Cardiac fibroblast (primary cell): ENCODE measurements around the gene PCAT6.

Source experiments
- DNase-seq, 2 donors: peaks; one replicate each; pipeline versions ENCODE4 v3.0.0 to v3.0.0-alpha.2; 2010; ENCODE audit warnings: low read depth in 2 of 2
- H3K4me3 ChIP-seq, 2 donors: replicated peaks in 1 of 2; 1 replicate in 1 of 2; 2 replicates in 1 of 2; pipeline ENCODE4 v1.5.1; 2011; ENCODE audit warnings: low read depth in 2 of 2, low read length in 2 of 2, mild to moderate bottlenecking in 2 of 2, moderate library complexity in 1 of 2
- CTCF ChIP-seq: IDR thresholded peaks from one replicate; pipeline ENCODE4 v1.5.1; 2011; ENCODE audit warnings: low read depth, mild to moderate bottlenecking, low read length, inconsistent platforms

Gene PCAT6

GRCh38 chr1:202848191-202848542 is 37.4 kb downstream of the PCAT6 start:
- no peak overlapping the region for H3K4me3 ChIP-seq
- DNase-seq, result no peak
- TF ChIP-seq CTCF, result no peak

DNA sequence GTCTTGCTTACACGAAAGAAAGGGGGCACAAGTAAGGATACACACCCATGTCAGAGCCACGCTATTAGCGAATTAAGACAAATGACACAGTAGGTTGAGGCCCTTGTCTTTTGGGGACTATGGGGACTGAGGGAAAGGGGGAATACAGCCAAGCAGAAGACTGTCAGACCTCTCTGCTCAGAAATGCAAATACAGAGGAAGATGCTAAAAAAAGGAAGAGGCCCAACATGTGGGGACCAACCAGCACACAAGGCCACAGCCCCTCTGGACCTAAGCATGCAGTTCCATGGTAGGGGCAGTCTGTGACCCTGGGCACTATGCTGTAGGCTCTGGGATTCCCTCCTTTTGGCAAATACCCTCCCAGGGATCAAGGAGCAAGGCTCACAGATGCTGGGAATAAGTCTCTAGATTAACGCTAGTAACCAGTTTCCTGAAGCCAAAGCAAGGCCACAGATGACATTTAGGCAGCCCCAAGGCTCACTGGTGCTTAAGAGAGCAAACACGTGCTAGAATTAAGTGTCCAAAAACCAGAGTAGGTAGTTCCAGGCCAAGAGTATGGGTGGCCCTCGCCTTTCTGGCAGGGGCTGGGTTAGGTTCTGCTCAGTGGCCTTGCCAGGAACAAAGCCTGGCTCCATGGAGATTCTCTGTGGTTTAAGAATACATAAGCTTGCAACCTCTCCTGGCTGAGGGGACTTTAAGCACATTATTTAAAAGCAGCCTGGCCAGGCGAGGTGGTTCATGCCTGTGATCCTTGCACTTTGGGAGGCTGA is 40.0 kb downstream of the PCAT6 start:
- H3K4me3 ChIP-seq, result no peak overlapping the region
- DNase-seq, result no peak
- TF ChIP-seq CTCF, result no peak

GRCh38 chr1:202852163-202852904 is 41.6 kb downstream of the PCAT6 start:
- peak; percentile 64 for TF ChIP-seq CTCF
- DNase-seq, result peak; percentile 70 to 80
- H3K4me3 ChIP-seq, result no peak overlapping the region

- no peak for DNase-seq
- no peak overlapping the region for H3K4me3 ChIP-seq
- TF ChIP-seq CTCF, result no peak
These were observed 44.0 kb downstream of the PCAT6 start for GRCh38 chr1:202854787-202855186.

GRCh38 chr1:202856014-202856413 is 45.3 kb downstream of the PCAT6 start:
- DNase-seq, result no peak
- TF ChIP-seq CTCF, result no peak
- H3K4me3 ChIP-seq, result no peak overlapping the region

- DNase-seq, result no peak
- no peak for TF ChIP-seq CTCF
- no peak overlapping the region for H3K4me3 ChIP-seq
These were observed 46.4 kb downstream of the PCAT6 start for GRCh38 chr1:202857136-202857610.
